Astrocyte of the spinal cord (primary cell): Measurements from ENCODE around the gene RCL1.

Source experiments
- DNase-seq: peaks from one replicate; pipeline ENCODE4 v3.0.0; 2011; ENCODE audit warnings: low read depth, low spot score
- H3K4me3 ChIP-seq: 2 replicates; pipeline ENCODE4 v1.5.1; 2011; ENCODE audit warnings: low read depth, mild to moderate bottlenecking, low read length, moderate library complexity
- in situ Hi-C: cut with HindIII; loops from 2 replicates; pipeline ENCODE4 v1.10.0; 2017; ENCODE audit warnings: low sequenced_read_pairs
- TF ChIP-seq, protein P1 (sequence below): IDR thresholded peaks from 2 replicates; pipeline ENCODE4 v1.5.1; 2012; ENCODE audit warnings: low read depth, mild to moderate bottlenecking, low read length, inconsistent platforms

Gene RCL1

DNA sequence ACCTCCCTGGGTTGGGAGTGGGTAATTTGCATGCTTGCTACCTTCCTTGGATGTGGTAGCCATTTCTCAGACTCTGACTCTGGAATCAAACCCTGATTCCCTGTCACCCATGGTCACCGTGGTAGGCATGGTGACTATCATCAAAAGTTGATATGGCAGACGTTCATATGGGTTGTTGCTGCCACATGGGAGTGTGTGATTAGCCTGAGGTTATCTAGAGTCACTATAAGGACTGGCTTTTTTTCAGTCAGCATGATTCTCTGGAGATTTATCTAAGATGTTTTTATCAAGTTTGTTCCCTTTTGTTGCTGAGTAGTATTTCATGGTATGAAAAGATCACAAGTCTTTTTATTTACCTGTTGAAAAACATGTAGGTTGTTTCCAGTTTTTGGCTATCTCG is 7.0 kb downstream of the RCL1 start:
- no peak overlapping the region for H3K4me3 ChIP-seq
- TF ChIP-seq, protein P1, sequence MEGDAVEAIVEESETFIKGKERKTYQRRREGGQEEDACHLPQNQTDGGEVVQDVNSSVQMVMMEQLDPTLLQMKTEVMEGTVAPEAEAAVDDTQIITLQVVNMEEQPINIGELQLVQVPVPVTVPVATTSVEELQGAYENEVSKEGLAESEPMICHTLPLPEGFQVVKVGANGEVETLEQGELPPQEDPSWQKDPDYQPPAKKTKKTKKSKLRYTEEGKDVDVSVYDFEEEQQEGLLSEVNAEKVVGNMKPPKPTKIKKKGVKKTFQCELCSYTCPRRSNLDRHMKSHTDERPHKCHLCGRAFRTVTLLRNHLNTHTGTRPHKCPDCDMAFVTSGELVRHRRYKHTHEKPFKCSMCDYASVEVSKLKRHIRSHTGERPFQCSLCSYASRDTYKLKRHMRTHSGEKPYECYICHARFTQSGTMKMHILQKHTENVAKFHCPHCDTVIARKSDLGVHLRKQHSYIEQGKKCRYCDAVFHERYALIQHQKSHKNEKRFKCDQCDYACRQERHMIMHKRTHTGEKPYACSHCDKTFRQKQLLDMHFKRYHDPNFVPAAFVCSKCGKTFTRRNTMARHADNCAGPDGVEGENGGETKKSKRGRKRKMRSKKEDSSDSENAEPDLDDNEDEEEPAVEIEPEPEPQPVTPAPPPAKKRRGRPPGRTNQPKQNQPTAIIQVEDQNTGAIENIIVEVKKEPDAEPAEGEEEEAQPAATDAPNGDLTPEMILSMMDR: no peak
- DNase-seq: no peak
- in situ Hi-C loops: no loop called here

DNA sequence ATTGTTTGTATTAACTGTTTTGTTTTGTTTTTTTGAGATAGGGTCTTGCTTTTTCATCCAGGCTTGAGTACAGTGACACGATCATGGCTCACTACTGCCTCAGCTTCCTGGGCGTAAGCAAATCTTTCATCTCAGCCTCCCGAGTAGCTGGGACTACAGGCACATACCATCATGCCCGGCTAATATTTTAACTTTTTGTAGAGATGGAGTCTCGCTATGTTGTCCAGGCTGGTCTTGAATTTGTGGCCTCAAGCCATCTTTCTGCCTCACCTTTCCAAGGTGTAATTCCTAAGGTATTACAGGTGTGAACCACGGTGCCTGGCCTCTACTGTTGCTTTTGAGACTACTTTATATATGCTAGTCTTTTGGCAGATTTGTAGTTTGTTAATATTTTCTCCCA is 8.4 kb downstream of the RCL1 start:
- no peak overlapping the region for H3K4me3 ChIP-seq
- DNase-seq: no peak
- in situ Hi-C loops: no loop called here
- TF ChIP-seq, protein P1: no peak

DNA sequence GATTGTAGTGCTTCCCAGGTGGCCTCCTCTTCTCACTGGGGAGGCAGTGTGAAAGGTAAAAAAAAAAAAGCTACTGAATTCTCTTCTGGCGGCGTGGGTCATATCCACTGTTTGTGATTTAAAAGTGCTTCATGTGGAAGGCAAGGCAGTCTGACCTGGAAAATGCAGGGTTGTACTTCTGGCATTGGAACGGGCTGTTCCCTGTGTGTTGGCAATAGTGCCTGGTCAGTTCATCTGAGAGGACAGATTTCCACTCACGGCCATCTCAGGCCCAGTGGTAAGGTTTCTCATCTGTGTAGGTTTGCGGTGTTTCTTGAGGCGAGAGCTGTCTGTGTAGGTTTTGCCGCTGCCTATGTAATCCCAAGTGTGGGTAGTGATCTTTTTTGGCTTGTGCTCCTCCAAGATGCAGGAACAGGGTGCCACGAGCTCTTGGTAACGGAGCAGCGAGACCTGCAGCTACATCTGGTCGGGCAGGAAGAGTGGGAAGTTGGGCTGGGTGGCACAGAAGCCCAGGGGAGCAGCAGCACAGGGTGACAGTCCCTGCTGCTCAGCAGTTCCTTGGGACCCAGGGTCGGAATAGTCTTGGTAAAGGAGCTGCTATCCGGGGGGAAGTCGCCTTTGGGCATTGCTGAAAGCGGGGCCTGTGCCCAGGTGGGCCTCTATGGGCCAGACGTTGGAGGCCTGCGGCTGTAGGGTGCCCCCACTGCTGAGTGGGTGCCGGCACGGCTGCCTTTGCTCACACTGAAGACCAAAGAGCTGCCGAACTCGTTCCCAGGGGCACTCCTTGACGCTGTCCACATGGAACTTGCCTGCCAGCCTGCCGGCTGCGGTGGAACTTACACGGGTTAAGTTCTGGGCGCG is 11.2 kb downstream of the RCL1 start:
- H3K4me3 ChIP-seq: no peak overlapping the region
- TF ChIP-seq, protein P1: no peak
- in situ Hi-C loops: no loop called here
- DNase-seq: no peak

DNA sequence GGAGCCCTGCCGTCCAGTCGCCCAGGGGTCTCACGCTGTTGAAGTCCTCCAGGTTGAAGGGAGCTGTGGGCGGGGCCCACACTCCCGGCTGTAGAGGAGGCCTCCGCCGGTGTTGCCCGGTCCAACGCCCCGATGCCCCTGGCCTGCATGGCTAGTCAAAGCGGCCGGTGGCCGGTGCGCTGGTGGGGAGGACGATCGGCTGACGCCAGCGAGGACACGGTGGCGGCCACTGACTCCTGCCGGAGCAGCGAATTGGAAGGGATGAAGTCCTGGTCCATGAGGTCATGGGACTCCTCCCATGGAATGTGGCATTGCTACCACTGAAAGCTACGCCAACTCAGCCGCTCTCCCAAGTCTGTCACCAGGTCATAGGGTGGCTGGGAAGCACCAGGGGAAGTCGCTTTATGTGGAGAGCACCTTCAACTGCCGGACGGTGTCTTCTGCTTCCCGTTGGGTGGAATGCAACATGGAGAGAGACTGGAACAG is 11.8 kb downstream of the RCL1 start:
- H3K4me3 ChIP-seq: no peak overlapping the region
- TF ChIP-seq, protein P1: no peak
- in situ Hi-C loops: no loop called here
- DNase-seq: no peak

DNA sequence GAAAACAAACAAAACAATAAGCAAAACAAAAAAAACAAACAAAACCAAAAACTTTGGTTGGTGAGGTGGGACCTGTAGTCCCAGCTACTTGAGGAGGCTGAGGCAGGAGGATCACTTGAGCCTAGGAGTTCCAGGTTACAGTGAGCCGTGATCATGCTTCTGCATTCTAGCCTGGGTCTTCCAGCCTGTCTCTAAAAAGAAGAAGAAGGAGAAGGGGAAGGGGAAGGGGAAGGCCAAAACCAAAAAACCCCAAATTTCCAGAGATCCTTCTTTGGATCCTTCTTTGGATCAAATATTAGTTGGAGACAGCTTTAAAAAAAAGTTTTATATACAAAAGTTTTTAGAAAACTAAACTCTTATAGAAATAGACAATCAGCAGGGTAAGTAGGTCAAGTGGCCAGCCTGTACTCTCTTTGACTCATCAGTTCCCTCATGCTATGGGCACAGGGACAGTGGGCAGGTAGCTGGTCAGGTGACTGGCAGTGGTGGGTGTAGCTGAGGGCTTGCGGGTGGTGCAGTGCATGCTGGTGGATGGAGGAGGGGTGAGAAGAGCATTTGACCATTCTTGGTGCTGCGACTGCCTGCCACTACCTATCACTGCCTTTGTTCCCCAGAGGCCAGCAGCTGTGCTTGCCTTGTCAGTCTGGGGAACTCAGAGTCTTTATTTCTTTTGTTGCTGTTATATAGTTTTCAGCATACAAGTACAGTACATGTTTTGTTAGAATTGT is 12.6 kb downstream of the RCL1 start:
- TF ChIP-seq, protein P1: no peak

DNA sequence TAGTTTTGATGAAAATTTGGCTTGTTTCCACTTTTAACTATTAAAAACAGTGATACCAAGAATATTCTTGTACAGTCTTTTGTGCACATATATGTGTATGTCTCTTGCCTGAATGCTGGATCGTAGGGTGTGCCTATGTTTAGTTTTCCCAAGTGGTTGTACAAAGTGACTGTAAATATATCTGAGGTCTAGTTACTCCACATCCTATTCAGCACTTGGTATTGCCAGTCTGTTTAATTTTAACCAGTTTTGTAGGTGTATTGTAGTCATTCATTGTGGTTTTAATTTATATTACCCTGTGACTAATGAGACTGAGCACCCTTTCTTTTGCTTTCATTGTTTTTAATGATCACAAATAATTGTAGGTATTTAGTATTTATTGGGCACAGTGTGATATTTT is 17.8 kb downstream of the RCL1 start:
- TF ChIP-seq, protein P1: no peak
- H3K4me3 ChIP-seq: no peak overlapping the region
- in situ Hi-C loops: no loop called here
- no peak for DNase-seq

More for the DNA sequence above, 12.6 kb downstream of the RCL1 start:
- no peak for DNase-seq
- no peak overlapping the region for H3K4me3 ChIP-seq
- in situ Hi-C loops: no loop called here
